Measurements from ENCODE around the gene ARHGEF3.

- no peak for TF ChIP-seq POLR2AphosphoS5 (IDR thresholded peaks at IDR 0.05; ENCODE audit: borderline replicate concordance, low read depth, low read length)
- TF ChIP-seq EZH2 (IDR thresholded peaks at IDR 0.05): no peak
- TF ChIP-seq FOXP2 (optimal IDR thresholded peaks at IDR 0.05; ENCODE audit: control extremely low read depth, extremely low read length, insufficient read depth): no peak
These were observed 108.0 kb downstream of the ARHGEF3 start for GRCh38 chr3:56693750-56694149.

All from SK-N-MC (cell line).